HCT116 (cell line): Measurements from ENCODE around the gene HOXB9.

ENCODE experiments used
- CEBPB ChIP-seq: IDR thresholded peaks from 2 replicates; pipeline ENCODE4 v1.6.1; 2012; ENCODE audit warnings: low read depth
- EGR1 ChIP-seq: IDR thresholded peaks from 2 replicates; pipeline ENCODE4 v1.6.1; 2012; ENCODE audit warnings: low read depth
- ELF1 ChIP-seq: IDR thresholded peaks from 2 replicates; pipeline ENCODE4 v1.6.1; 2012; ENCODE audit warnings: low read depth, borderline replicate concordance
- EZH2 ChIP-seq: fragments of 200-600 bp; sonication (generic); IDR thresholded peaks from 2 replicates; pipeline ENCODE4 v1.6.1; 2017; ENCODE audit warnings: antibody characterized with exemption, mixed run types
- FOSL1 ChIP-seq: IDR thresholded peaks from 2 replicates; pipeline ENCODE4 v1.6.1; 2012; ENCODE audit warnings: low read depth
- RAD21 ChIP-seq: IDR thresholded peaks from 2 replicates; pipeline ENCODE4 v1.6.1; 2012; ENCODE audit warnings: low read depth, mild to moderate bottlenecking
- SP1 ChIP-seq: IDR thresholded peaks from 2 replicates; pipeline ENCODE4 v1.6.1; 2012; ENCODE audit warnings: low read depth
- YY1 ChIP-seq: IDR thresholded peaks from 2 replicates; pipeline ENCODE4 v1.6.1; 2011; ENCODE audit warnings: low read length, low read depth, moderate library complexity, mild to moderate bottlenecking; ENCODE audit not compliant: insufficient replicate concordance; ENCODE audit errors: extremely low read depth
- TF ChIP-seq, protein P1 (sequence below), 3 experiments: fragments of 200-600 bp in 1 of 3; sonication (generic) in 1 of 3; IDR thresholded peaks in 2 of 3; conservative IDR thresholded peaks in 1 of 3; 2 replicates each; pipeline ENCODE4 v1.5.1; 2012 to 2017; ENCODE audit warnings: low read depth in 2 of 3, low read length in 2 of 3, antibody characterized with exemption in 1 of 3, borderline replicate concordance in 1 of 3, control low read depth in 1 of 3, mild to moderate bottlenecking in 1 of 3, mixed read lengths in 1 of 3, mixed run types in 1 of 3, moderate library complexity in 1 of 3; ENCODE audit not compliant: insufficient read depth in 1 of 3
- TF ChIP-seq, protein P2 (sequence below): IDR thresholded peaks from 2 replicates; pipeline ENCODE4 v1.6.1; 2012; ENCODE audit warnings: low read depth
- TF ChIP-seq, protein P3 (sequence below): IDR thresholded peaks from 2 replicates; pipeline ENCODE4 v1.6.1; 2012

DNA sequence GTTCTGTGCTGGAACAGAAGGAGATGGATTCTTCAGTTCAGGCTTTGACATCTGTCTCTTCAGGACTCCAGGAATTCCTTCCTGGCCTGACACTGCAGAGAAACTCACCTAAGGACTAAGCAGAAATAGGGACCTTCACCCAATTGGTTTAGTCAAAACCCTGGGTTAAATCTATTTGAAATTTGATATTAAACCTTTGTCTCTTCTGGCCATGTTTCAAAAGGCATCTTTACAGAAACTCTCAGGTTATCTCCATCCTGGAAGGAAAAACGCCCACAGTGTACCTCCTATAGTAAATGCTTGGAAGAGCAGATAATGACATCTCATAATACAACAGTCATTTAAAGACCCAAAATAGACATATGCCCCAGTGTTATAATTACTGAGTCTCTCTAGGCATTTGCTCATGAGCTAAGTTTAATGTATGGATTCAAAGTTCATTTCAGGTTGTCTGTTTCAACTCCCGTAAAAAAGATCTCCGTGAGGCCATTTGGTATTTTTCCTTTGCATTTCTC lies 42.4 kb downstream of the HOXB9 start:
- TF ChIP-seq EGR1 (no peak), CEBPB (no peak), RAD21 (no peak), FOSL1 (no peak), SP1 (no peak), ELF1 (no peak), YY1 (no peak), EZH2 (no peak)
- TF ChIP-seq, protein P1, sequence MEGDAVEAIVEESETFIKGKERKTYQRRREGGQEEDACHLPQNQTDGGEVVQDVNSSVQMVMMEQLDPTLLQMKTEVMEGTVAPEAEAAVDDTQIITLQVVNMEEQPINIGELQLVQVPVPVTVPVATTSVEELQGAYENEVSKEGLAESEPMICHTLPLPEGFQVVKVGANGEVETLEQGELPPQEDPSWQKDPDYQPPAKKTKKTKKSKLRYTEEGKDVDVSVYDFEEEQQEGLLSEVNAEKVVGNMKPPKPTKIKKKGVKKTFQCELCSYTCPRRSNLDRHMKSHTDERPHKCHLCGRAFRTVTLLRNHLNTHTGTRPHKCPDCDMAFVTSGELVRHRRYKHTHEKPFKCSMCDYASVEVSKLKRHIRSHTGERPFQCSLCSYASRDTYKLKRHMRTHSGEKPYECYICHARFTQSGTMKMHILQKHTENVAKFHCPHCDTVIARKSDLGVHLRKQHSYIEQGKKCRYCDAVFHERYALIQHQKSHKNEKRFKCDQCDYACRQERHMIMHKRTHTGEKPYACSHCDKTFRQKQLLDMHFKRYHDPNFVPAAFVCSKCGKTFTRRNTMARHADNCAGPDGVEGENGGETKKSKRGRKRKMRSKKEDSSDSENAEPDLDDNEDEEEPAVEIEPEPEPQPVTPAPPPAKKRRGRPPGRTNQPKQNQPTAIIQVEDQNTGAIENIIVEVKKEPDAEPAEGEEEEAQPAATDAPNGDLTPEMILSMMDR (IDR thresholded peaks at IDR 0.05 in 2 of 3, conservative IDR thresholded peaks at IDR 0.05 in 1 of 3; ENCODE audit: borderline replicate concordance in 1 of 3, insufficient read depth in 1 of 3, low read depth in 2 of 3, low read length in 2 of 3) = no peak
- TF ChIP-seq, protein P2, sequence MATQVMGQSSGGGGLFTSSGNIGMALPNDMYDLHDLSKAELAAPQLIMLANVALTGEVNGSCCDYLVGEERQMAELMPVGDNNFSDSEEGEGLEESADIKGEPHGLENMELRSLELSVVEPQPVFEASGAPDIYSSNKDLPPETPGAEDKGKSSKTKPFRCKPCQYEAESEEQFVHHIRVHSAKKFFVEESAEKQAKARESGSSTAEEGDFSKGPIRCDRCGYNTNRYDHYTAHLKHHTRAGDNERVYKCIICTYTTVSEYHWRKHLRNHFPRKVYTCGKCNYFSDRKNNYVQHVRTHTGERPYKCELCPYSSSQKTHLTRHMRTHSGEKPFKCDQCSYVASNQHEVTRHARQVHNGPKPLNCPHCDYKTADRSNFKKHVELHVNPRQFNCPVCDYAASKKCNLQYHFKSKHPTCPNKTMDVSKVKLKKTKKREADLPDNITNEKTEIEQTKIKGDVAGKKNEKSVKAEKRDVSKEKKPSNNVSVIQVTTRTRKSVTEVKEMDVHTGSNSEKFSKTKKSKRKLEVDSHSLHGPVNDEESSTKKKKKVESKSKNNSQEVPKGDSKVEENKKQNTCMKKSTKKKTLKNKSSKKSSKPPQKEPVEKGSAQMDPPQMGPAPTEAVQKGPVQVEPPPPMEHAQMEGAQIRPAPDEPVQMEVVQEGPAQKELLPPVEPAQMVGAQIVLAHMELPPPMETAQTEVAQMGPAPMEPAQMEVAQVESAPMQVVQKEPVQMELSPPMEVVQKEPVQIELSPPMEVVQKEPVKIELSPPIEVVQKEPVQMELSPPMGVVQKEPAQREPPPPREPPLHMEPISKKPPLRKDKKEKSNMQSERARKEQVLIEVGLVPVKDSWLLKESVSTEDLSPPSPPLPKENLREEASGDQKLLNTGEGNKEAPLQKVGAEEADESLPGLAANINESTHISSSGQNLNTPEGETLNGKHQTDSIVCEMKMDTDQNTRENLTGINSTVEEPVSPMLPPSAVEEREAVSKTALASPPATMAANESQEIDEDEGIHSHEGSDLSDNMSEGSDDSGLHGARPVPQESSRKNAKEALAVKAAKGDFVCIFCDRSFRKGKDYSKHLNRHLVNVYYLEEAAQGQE = no peak
- TF ChIP-seq, protein P3, sequence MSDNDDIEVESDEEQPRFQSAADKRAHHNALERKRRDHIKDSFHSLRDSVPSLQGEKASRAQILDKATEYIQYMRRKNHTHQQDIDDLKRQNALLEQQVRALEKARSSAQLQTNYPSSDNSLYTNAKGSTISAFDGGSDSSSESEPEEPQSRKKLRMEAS = no peak
